ENCODE data around the gene RBM17. TPM values are rescaled to one million over a fixed set of nuclear protein-coding genes. Genes with fewer than 3 reads are reported as not detected.
"Not testable (repeated sequence)": the region's sequence is repeated elsewhere in the genome, so short reads cannot be mapped to it uniquely, and the experiment has no call there.

Gene RBM17
- total RNA-seq, 1 donor from 2014 or later: 113 TPM

DNA sequence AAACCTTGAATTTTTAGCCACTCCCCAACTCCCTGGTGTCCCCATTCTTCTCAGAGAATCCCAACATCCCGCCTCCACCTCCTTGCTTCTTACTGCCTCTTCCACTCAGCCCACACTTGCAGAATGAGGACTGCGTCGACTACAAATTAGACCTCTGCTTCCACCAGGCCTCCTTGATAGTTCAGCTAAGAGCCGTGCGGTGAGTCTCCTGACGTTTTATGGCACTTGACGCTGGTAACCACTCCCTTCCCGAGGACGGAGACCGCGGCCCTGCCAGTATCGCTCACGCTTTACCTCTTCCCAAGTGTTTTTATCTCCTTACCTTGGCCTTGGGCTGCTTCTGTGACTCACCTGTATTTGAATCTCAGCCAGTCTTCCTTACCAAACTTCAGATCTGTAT is 31.1 kb downstream of the RBM17 start:
- Mint-ChIP-seq H3K27ac (ENCODE audit: unreplicated experiment) (peak overlapping the region; percentile 8), H3K4me3 (ENCODE audit: unreplicated experiment) (no peak overlapping the region), H3K27me3 (ENCODE audit: unreplicated experiment) (no peaks in the 10 kb centered on the region), H3K4me1 (ENCODE audit: unreplicated experiment) (peaks cover 5% of the 10 kb centered on the region), H3K36me3 (ENCODE audit: low read depth, unreplicated experiment) (peaks cover 4% of the 10 kb centered on the region), H3K9me3 (ENCODE audit: unreplicated experiment) (no peaks in the 10 kb centered on the region)
- no peak for DNase-seq (ENCODE audit: low spot score)
- TF ChIP-seq, protein P1, sequence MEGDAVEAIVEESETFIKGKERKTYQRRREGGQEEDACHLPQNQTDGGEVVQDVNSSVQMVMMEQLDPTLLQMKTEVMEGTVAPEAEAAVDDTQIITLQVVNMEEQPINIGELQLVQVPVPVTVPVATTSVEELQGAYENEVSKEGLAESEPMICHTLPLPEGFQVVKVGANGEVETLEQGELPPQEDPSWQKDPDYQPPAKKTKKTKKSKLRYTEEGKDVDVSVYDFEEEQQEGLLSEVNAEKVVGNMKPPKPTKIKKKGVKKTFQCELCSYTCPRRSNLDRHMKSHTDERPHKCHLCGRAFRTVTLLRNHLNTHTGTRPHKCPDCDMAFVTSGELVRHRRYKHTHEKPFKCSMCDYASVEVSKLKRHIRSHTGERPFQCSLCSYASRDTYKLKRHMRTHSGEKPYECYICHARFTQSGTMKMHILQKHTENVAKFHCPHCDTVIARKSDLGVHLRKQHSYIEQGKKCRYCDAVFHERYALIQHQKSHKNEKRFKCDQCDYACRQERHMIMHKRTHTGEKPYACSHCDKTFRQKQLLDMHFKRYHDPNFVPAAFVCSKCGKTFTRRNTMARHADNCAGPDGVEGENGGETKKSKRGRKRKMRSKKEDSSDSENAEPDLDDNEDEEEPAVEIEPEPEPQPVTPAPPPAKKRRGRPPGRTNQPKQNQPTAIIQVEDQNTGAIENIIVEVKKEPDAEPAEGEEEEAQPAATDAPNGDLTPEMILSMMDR (IDR thresholded peaks at IDR 0.05; ENCODE audit: unreplicated experiment): no peak

DNA sequence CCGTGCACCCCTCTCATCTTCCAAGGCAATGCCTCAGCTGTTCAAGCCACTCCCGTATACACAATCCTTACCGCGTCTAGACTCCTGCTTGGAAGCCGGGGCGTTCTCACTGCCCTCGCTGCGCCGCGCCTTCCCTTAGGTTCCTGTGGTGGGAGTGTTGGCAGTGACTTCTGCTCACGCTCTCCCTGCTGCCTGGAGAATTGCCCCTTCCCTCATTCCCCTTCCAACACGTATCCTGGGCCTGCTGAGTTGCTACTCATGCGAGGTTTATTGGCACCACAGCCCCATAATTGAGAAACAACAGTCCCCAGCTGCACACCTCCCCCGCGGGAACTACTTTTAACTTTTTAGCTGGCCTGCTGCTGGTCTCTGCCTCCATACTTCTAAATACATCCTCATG is 31.9 kb downstream of the RBM17 start:
- no peaks in the 10 kb centered on the region for H3K36me3 Mint-ChIP-seq (ENCODE audit: low read depth, unreplicated experiment)
- no peak for DNase-seq (ENCODE audit: low spot score)
- H3K27me3 Mint-ChIP-seq (ENCODE audit: unreplicated experiment): no peaks in the 10 kb centered on the region

DNA sequence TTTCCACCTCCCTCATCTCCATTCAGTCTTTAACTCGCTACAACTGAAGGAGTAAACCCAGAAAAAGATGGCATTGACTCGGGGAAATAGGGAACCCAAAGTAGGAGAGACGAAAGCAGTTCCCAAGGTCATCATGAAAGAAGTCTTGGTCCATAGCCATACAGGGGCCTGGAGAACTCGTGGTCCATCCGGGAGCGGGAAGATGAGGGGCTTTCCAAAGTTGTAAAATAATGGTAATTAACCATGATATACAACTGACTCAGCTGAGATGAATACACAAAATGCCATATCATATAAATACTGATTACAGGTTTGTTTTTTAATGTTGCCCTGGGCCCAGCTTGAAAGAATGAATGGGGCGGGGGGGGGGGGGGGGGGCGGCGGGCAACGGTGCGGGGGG is 32.3 kb downstream of the RBM17 start:
- Mint-ChIP-seq H3K9me3 (ENCODE audit: unreplicated experiment) (no peaks in the 10 kb centered on the region), H3K27me3 (ENCODE audit: unreplicated experiment) (no peaks in the 10 kb centered on the region), H3K27ac (ENCODE audit: unreplicated experiment) (peak overlapping the region; percentile 4), H3K4me1 (ENCODE audit: unreplicated experiment) (peaks cover 5% of the 10 kb centered on the region), H3K36me3 (ENCODE audit: low read depth, unreplicated experiment) (no peaks in the 10 kb centered on the region), H3K4me3 (ENCODE audit: unreplicated experiment) (no peak overlapping the region)
- no peak for DNase-seq (ENCODE audit: low spot score)
- TF ChIP-seq, protein P1 (IDR thresholded peaks at IDR 0.05; ENCODE audit: unreplicated experiment): no peak

More for the DNA sequence above, 31.9 kb downstream of the RBM17 start:
- Mint-ChIP-seq H3K4me3 (ENCODE audit: unreplicated experiment) (no peak overlapping the region), H3K4me1 (ENCODE audit: unreplicated experiment) (peaks cover 5% of the 10 kb centered on the region), H3K27ac (ENCODE audit: unreplicated experiment) (peak overlapping the region; percentile 4), H3K9me3 (ENCODE audit: unreplicated experiment) (no peaks in the 10 kb centered on the region)
- TF ChIP-seq, protein P1 (IDR thresholded peaks at IDR 0.05; ENCODE audit: unreplicated experiment): no peak

DNA sequence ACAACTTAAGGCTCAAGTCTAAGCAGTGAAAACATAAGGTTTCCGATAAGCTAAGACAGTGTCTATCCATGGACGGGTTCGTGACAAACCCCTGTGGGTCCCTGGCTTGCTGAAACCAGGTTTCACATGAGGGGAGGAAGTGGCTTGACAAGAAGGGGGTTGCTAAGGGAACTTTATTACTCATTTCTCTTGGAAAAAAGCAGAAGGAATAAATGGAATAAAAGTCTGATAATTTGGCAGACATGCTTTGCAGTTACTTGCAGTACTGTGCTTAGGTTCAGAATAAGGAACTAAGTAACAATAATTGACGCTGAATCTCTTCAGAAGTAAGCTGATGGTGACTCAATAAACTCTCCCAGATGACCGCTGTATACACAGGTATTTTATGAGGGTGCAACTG is 34.7 kb downstream of the RBM17 start:
- H3K9me3 Mint-ChIP-seq (ENCODE audit: unreplicated experiment): no peaks in the 10 kb centered on the region
- peaks cover 7% of the 10 kb centered on the region for H3K4me1 Mint-ChIP-seq (ENCODE audit: unreplicated experiment)
- no peak overlapping the region for H3K4me3 Mint-ChIP-seq (ENCODE audit: unreplicated experiment)
- no peak overlapping the region for H3K27ac Mint-ChIP-seq (ENCODE audit: unreplicated experiment)
- no peaks in the 10 kb centered on the region for H3K36me3 Mint-ChIP-seq (ENCODE audit: low read depth, unreplicated experiment)
- TF ChIP-seq, protein P1 (IDR thresholded peaks at IDR 0.05; ENCODE audit: unreplicated experiment): no peak
- peaks cover under 1% of the 10 kb centered on the region for H3K27me3 Mint-ChIP-seq (ENCODE audit: unreplicated experiment)
- no peak for DNase-seq (ENCODE audit: low spot score)

DNA sequence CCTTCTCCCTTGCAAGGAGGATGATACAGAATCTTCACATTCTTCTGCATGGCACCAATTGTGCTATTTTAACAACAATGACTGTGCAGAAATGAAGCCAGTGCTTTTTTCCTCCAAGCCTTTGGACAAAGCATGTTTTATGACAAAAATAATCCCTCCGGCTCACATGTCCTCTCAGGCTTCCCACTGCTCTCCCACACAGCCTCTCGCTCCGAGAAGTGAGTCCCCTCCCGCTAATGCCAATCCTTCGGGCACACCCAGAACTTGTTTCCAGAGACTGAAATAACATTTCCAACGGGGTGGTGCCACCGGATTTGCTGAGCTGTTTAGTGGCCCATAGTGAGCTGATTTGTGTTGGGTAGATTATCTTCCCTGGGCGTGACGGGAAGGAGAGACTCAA is 35.8 kb downstream of the RBM17 start:
- TF ChIP-seq, protein P1 (IDR thresholded peaks at IDR 0.05; ENCODE audit: unreplicated experiment): no peak
- no peak for DNase-seq (ENCODE audit: low spot score)
- Mint-ChIP-seq H3K27me3 (ENCODE audit: unreplicated experiment) (peaks cover 7% of the 10 kb centered on the region), H3K4me1 (ENCODE audit: unreplicated experiment) (peaks cover 15% of the 10 kb centered on the region), H3K9me3 (ENCODE audit: unreplicated experiment) (no peaks in the 10 kb centered on the region), H3K36me3 (ENCODE audit: low read depth, unreplicated experiment) (no peaks in the 10 kb centered on the region), H3K4me3 (ENCODE audit: unreplicated experiment) (no peak overlapping the region), H3K27ac (ENCODE audit: unreplicated experiment) (no peak overlapping the region)

DNA sequence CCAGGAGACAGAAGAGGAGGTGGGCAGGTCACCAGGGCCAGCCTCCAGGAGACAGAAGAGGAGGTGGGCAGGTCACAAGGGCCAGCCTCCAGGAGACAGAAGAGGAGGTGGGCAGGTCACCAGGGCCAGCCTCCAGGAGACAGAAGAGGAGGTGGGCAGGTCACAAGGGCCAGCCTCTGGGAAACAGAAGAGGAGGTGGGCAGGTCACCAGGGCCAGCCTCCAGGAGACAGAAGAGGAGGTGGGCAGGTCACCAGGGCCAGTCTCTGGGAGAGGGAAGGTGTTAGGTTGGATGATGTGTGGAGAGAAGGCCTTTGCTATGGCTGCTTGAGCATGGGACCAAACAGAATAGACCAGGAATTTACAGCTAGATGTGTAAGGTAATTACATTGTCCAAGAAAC is 38.6 kb downstream of the RBM17 start:
- H3K36me3 Mint-ChIP-seq (ENCODE audit: low read depth, unreplicated experiment); H3K27me3 Mint-ChIP-seq (ENCODE audit: unreplicated experiment); H3K4me3 Mint-ChIP-seq (ENCODE audit: unreplicated experiment); H3K27ac Mint-ChIP-seq (ENCODE audit: unreplicated experiment); DNase-seq (ENCODE audit: low spot score); H3K9me3 Mint-ChIP-seq (ENCODE audit: unreplicated experiment): not testable (repeated sequence)
- peaks cover 16% of the 10 kb centered on the region for H3K4me1 Mint-ChIP-seq (ENCODE audit: unreplicated experiment)

Measured in endothelial cell (in vitro differentiated cells).